H1 (cell line): ENCODE measurements around the gene COLEC11. TPM values are rescaled to one million over a fixed set of nuclear protein-coding genes. Genes with fewer than 3 reads are reported as not detected.

Experiments
- CTCF ChIA-PET: fragments of 300-600 bp; sonication (Branson Sonifier 250); formaldehyde crosslinking; loops from one replicate; lab custom pipeline; 2021; ENCODE audit not compliant: partially characterized antibody; lab: Charles Lee
- POLR2A ChIA-PET: fragments of 300-600 bp; sonication (Branson Sonifier 250); formaldehyde crosslinking; loops from one replicate; lab custom pipeline; 2021; ENCODE audit warnings: inconsistent platforms; ENCODE audit not compliant: partially characterized antibody; lab: Charles Lee
- DNase-seq, 2 experiments: peaks; one replicate each; pipeline versions ENCODE4 v3.0.0 to v3.0.0-alpha.2; 2010 to 2022; ENCODE audit warnings: low spot score in 2 of 2, low read depth in 1 of 2, mixed read lengths in 1 of 2
- FAIRE-seq: peaks from 2 replicates; lab custom pipeline; 2011; peaks lifted over from hg19 to GRCh38; lab: Jason Lieb, UNC
- H2AFZ ChIP-seq: 2 replicates; pipeline ENCODE4 v1.8.1; 2012; ENCODE audit warnings: low read length, inconsistent platforms
- H2AK5ac ChIP-seq: 2 replicates; pipeline ENCODE4 v1.6.1; 2013; ENCODE audit warnings: low read depth, low read length
- H2BK120ac ChIP-seq: replicated peaks from 2 replicates; pipeline ENCODE3; 2013; ENCODE audit warnings: low read depth, low read length, inconsistent platforms
- H2BK12ac ChIP-seq: 2 replicates; pipeline ENCODE4 v1.6.1; 2013; ENCODE audit warnings: low read depth, low read length
- H2BK15ac ChIP-seq: 2 replicates; pipeline ENCODE4 v1.6.1; 2013; ENCODE audit warnings: low read length
- H2BK20ac ChIP-seq: 2 replicates; pipeline ENCODE4 v1.6.1; 2013; ENCODE audit warnings: low read length
- H2BK5ac ChIP-seq: 2 replicates; pipeline ENCODE4 v1.6.1; 2013; ENCODE audit warnings: low read depth, low read length
- H3K14ac ChIP-seq: 2 replicates; pipeline ENCODE4 v1.6.1; 2013; ENCODE audit warnings: inconsistent platforms; ENCODE audit not compliant: insufficient read length
- H3K18ac ChIP-seq: 2 replicates; pipeline ENCODE4 v1.6.1; 2013; ENCODE audit warnings: low read length; ENCODE audit errors: extremely low read depth
- H3K23ac ChIP-seq: 2 replicates; pipeline ENCODE4 v1.6.1; 2013; ENCODE audit warnings: inconsistent platforms; ENCODE audit not compliant: insufficient read length
- H3K23me2 ChIP-seq: 2 replicates; pipeline ENCODE4 v1.6.1; 2013; ENCODE audit warnings: low read depth, low read length
- H3K27ac ChIP-seq: 2 replicates; pipeline ENCODE4 v1.6.1; 2011; ENCODE audit warnings: low read depth, low read length, inconsistent platforms
- H3K27me3 ChIP-seq, 4 experiments: replicated peaks in 1 of 4; 1 replicate in 1 of 4; 2 replicates in 3 of 4; pipeline versions ENCODE4 v1.6.1 to v1.8.1; 2011 to 2013; ENCODE audit warnings: low read length in 3 of 4, mild to moderate bottlenecking in 3 of 4, inconsistent platforms in 2 of 4, mixed read lengths in 2 of 4, moderate library complexity in 1 of 4; ENCODE audit not compliant: control insufficient read depth in 3 of 4, insufficient read depth in 3 of 4; ENCODE audit errors: extremely low read depth in 1 of 4
- H3K36me3 ChIP-seq, 4 experiments: 2 replicates each; pipeline versions ENCODE4 v1.6.1 to v1.8.1; 2011 to 2013; ENCODE audit warnings: mild to moderate bottlenecking in 4 of 4, low read length in 3 of 4, moderate library complexity in 2 of 4, control low read depth in 1 of 4, inconsistent platforms in 1 of 4; ENCODE audit not compliant: insufficient read depth in 4 of 4, control insufficient read depth in 2 of 4
- H3K4ac ChIP-seq: replicated peaks from 2 replicates; pipeline ENCODE3; 2013; ENCODE audit warnings: low read length, low read depth, mixed read lengths, inconsistent platforms; ENCODE audit not compliant: insufficient read length
- H3K4me1 ChIP-seq, 4 experiments: replicated peaks in 1 of 4; 1 replicate in 1 of 4; 2 replicates in 3 of 4; pipeline versions ENCODE4 v1.6.1 to v1.8.1; 2011 to 2013; ENCODE audit warnings: low read length in 3 of 4, inconsistent platforms in 2 of 4, mixed read lengths in 1 of 4; ENCODE audit not compliant: insufficient read depth in 4 of 4, control insufficient read depth in 3 of 4
- H3K4me2 ChIP-seq, 2 experiments: 2 replicates each; pipeline versions ENCODE4 v1.6.1 to v1.8.1; 2011 to 2013; ENCODE audit warnings: low read depth in 2 of 2, low read length in 2 of 2, control low read depth in 1 of 2, inconsistent platforms in 1 of 2, mild to moderate bottlenecking in 1 of 2; ENCODE audit not compliant: insufficient read depth in 1 of 2
- H3K4me3 ChIP-seq, 4 experiments: fragments of 200-600, 300-600 bp in 1 of 4; sonication (generic), shearing (Covaris generic), sonication (Bioruptor Twin) in 1 of 4; 2 replicates each; pipeline versions ENCODE4 v1.5.1 to v1.8.1; 2011 to 2016; ENCODE audit warnings: low read length in 4 of 4, low read depth in 3 of 4, control low read depth in 2 of 4, inconsistent platforms in 2 of 4, mild to moderate bottlenecking in 2 of 4, mixed read lengths in 1 of 4, moderate library complexity in 1 of 4; ENCODE audit not compliant: insufficient read depth in 2 of 4; ENCODE audit errors: extremely low read depth in 1 of 4
- H3K56ac ChIP-seq: replicated peaks from 2 replicates; pipeline ENCODE3; 2013; ENCODE audit warnings: low read depth, mild to moderate bottlenecking, mixed read lengths, low read length, inconsistent platforms; ENCODE audit not compliant: insufficient read length
- H3K79me1 ChIP-seq: 2 replicates; pipeline ENCODE4 v1.6.1; 2013; ENCODE audit warnings: low read depth, low read length, control low read depth
- H3K79me2 ChIP-seq, 2 experiments: 2 replicates each; pipeline versions ENCODE4 v1.6.1 to v1.8.1; 2012 to 2013; ENCODE audit warnings: low read length in 2 of 2, mild to moderate bottlenecking in 2 of 2, inconsistent platforms in 1 of 2; ENCODE audit not compliant: insufficient read depth in 2 of 2, control insufficient read depth in 1 of 2
- H3K9ac ChIP-seq, 4 experiments: replicated peaks in 1 of 4; 1 replicate in 1 of 4; 2 replicates in 3 of 4; pipeline versions ENCODE4 v1.6.1 to v1.8.1; 2011 to 2013; ENCODE audit warnings: low read depth in 3 of 4, low read length in 3 of 4, control low read depth in 2 of 4, mild to moderate bottlenecking in 2 of 4, moderate library complexity in 2 of 4, inconsistent platforms in 1 of 4; ENCODE audit errors: extremely low read depth in 1 of 4
- H3K9me3 ChIP-seq, 2 experiments: 2 replicates each; pipeline versions ENCODE4 v1.6.1 to v1.8.1; 2012 to 2013; ENCODE audit warnings: mild to moderate bottlenecking in 2 of 2, moderate library complexity in 2 of 2, control low read depth in 1 of 2, inconsistent platforms in 1 of 2, low read depth in 1 of 2, low read length in 1 of 2, mixed read lengths in 1 of 2; ENCODE audit not compliant: insufficient read depth in 2 of 2
- H4K20me1 ChIP-seq, 2 experiments: replicated peaks in 1 of 2; 2 replicates each; pipeline versions ENCODE3 to v1.8.1; 2011 to 2013; ENCODE audit warnings: inconsistent platforms in 2 of 2, low read length in 2 of 2, mild to moderate bottlenecking in 1 of 2; ENCODE audit not compliant: insufficient read depth in 2 of 2, control insufficient read depth in 1 of 2
- H4K5ac ChIP-seq: 2 replicates; pipeline ENCODE4 v1.6.1; 2013; ENCODE audit warnings: low read length, low read depth, mixed read lengths, inconsistent platforms; ENCODE audit not compliant: insufficient read length
- H4K8ac ChIP-seq: 2 replicates; pipeline ENCODE4 v1.8.0; 2013; ENCODE audit warnings: mild to moderate bottlenecking, moderate library complexity, low read length, inconsistent platforms; ENCODE audit not compliant: insufficient read depth; ENCODE audit errors: extremely low read depth
- H4K91ac ChIP-seq: replicated peaks from 2 replicates; pipeline ENCODE3; 2013; ENCODE audit warnings: low read length, mixed read lengths, inconsistent platforms; ENCODE audit not compliant: insufficient read length
- PHF8 ChIP-seq: fragments of 200-600 bp; sonication (generic); conservative IDR thresholded peaks from 2 replicates; pipeline ENCODE4 v1.7.1; 2012; ENCODE audit warnings: low read depth, mild to moderate bottlenecking, inconsistent platforms, low read length, moderate library complexity
- SIRT6 ChIP-seq: IDR thresholded peaks from one replicate; pipeline ENCODE4 v1.7.1; 2012; ENCODE audit warnings: low read length, inconsistent platforms
- TAF7 ChIP-seq: optimal IDR thresholded peaks from 2 replicates; pipeline ENCODE3; 2011; ENCODE audit warnings: low read depth, mild to moderate bottlenecking, inconsistent platforms, low read length, moderate library complexity, borderline replicate concordance
- TEAD4 ChIP-seq: IDR thresholded peaks from 2 replicates; pipeline ENCODE4 v1.6.1; 2012; ENCODE audit warnings: low read depth, low read length, inconsistent platforms, mixed read lengths
- ZNF274 ChIP-seq: IDR thresholded peaks from 2 replicates; pipeline ENCODE4 v1.7.0; 2012; ENCODE audit warnings: low read length, borderline replicate concordance; ENCODE audit errors: extremely low read depth
- WGBS, 2 experiments: shearing (Covaris generic) in 1 of 2; methylation state at CpG; one replicate each; pipeline versions ENCODE4 v1.1.6 to v1.1.7; 2013 to 2015; ENCODE audit warnings: low lambda C conversion rate in 2 of 2, mixed read lengths in 2 of 2, inconsistent platforms in 1 of 2, low coverage in 1 of 2, missing lambda C conversion rate in 1 of 2; ENCODE audit not compliant: insufficient replicate concordance in 2 of 2, insufficient coverage in 1 of 2, insufficient read length in 1 of 2; ENCODE audit errors: extremely low coverage in 1 of 2, missing lambda C conversion rate in 1 of 2; 5-methylcytosine and 5-hydroxymethylcytosine counted together
- polyA plus RNA-seq, 7 experiments: library from polyadenylated mRNA; depleted of rRNA in 3 of 7; stranded (reverse) in 5 of 7; unstranded in 2 of 7; fragments of >200 nt in 5 of 7; fragments of 200-250 nt in 2 of 7; gene quantifications; 1 replicate in 5 of 7; 2 replicates in 1 of 7; 4 replicates in 1 of 7; pipeline versions ENCODE4 v1.2.1 to v1.2.3, GENCODE V29; 2011 to 2013; ENCODE audit warnings: missing spikeins in 2 of 7, mixed read lengths in 2 of 7
- total RNA-seq: library from RNA; stranded (reverse); fragmentation: NEBNext Ultra II Directional; extraction: Animal tissue kit (Norgen Biotek cat#: 25700); gene quantifications from 2 replicates; pipeline ENCODE4 v1.2.1, GENCODE V29; 2021
- TF ChIP-seq, protein P1 (sequence below): IDR thresholded peaks from 2 replicates; pipeline ENCODE4 v1.6.1; 2012; ENCODE audit warnings: inconsistent platforms

COLEC11 gene
- total and polyA plus RNA-seq, 2 of the 8 experiments (the other 6 are each of a cell fraction or from before 2014, with no cell fraction given), result 0.47 to 0.80 TPM

GRCh38 chr2:3622967-3623366 is 28.1 kb downstream of the COLEC11 start:
- WGBS, 2 experiments, result 96% methylated on average over 1 of the region's 1 CpG; no CpG with 5 or more reads in 1 of the 2 experiments

More at GRCh38 chr2:3622967-3623366, 28.1 kb downstream of the COLEC11 start:
- Histone ChIP-seq H3K79me1 (no peaks in the 10 kb centered on the region), H3K56ac (no peak overlapping the region), H4K5ac (no peak overlapping the region), H3K9me3 (peaks cover 0 to 3% of the 10 kb centered on the region in 2 experiments; a peak in 1 of 4 replicates), H3K79me2 (no peaks in the 10 kb centered on the region), H3K27ac (no peak overlapping the region), H3K36me3 (no peaks in the 10 kb centered on the region), H3K4ac (no peak overlapping the region), H3K27me3 (no peaks in the 10 kb centered on the region; a peak in 1 of 7 replicates), H2BK20ac (no peak overlapping the region), H4K20me1 (peaks cover 0 to 1% of the 10 kb centered on the region in 2 experiments), H3K14ac (no peak overlapping the region), H2BK5ac (no peak overlapping the region), H3K23me2 (no peaks in the 10 kb centered on the region), H3K4me2 (no peak overlapping the region), H2AFZ (no peak overlapping the region), H2AK5ac (no peak overlapping the region), H2BK12ac (no peak overlapping the region), H3K9ac (no peak overlapping the region), H3K4me1 (no peaks in the 10 kb centered on the region; a peak in 2 of 7 replicates), H3K23ac (no peak overlapping the region), H2BK120ac (no peak overlapping the region), H3K4me3 (no peak overlapping the region), H4K8ac (no peak overlapping the region), H3K18ac (no peak overlapping the region), H2BK15ac (no peak overlapping the region), H4K91ac (no peak overlapping the region)
- POLR2A ChIA-PET, result interaction anchor here (1.1 to 1.3 kb wide), 2 partner anchors 11 to 47 kb away, joined by 3 read pairs; no protein-coding TSS in a partner anchor
- FAIRE-seq (no peak), DNase-seq (no peak)
- CTCF ChIA-PET, result interaction anchor here (0.7 to 1.6 kb wide), 4 partner anchors 20 to 73 kb away, joined by 3 read pairs; no protein-coding TSS in a partner anchor
- TF ChIP-seq PHF8, result no peak
- TF ChIP-seq SIRT6, result no peak
- no peak for TF ChIP-seq TAF7
- no peak for TF ChIP-seq TEAD4
- TF ChIP-seq, protein P1, sequence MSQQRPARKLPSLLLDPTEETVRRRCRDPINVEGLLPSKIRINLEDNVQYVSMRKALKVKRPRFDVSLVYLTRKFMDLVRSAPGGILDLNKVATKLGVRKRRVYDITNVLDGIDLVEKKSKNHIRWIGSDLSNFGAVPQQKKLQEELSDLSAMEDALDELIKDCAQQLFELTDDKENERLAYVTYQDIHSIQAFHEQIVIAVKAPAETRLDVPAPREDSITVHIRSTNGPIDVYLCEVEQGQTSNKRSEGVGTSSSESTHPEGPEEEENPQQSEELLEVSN, result no peak
- TF ChIP-seq ZNF274, result no peak
